Duodenal mucosa (tissue), 2 donors: ENCODE results near the gene WDR86.

Source experiments
- H3K27ac ChIP-seq: one replicate; pipeline ENCODE4 v1.7.0; 2013; ENCODE audit warnings: low read depth, low read length
- H3K27me3 ChIP-seq, 2 donors: one replicate each; pipeline ENCODE4 v1.7.0; 2013; ENCODE audit warnings: low read length in 2 of 2, control low read depth in 1 of 2; ENCODE audit not compliant: insufficient read depth in 2 of 2, control insufficient read depth in 1 of 2
- H3K36me3 ChIP-seq, 2 donors: one replicate each; pipeline ENCODE4 v1.7.0; 2013; ENCODE audit warnings: low read length in 2 of 2, control low read depth in 1 of 2; ENCODE audit not compliant: insufficient read depth in 2 of 2, control insufficient read depth in 1 of 2
- H3K4me1 ChIP-seq, 2 donors: one replicate each; pipeline ENCODE4 v1.7.0; 2013; ENCODE audit warnings: low read length in 2 of 2, control low read depth in 1 of 2; ENCODE audit not compliant: insufficient read depth in 2 of 2, control insufficient read depth in 1 of 2
- H3K4me3 ChIP-seq, 2 donors: one replicate each; pipeline ENCODE4 v1.7.0; 2013; ENCODE audit warnings: low read length in 2 of 2, low read depth in 1 of 2
- H3K9ac ChIP-seq, 2 donors: one replicate each; pipeline ENCODE4 v1.7.0; 2013; ENCODE audit warnings: low read length in 2 of 2, low read depth in 1 of 2
- H3K9me3 ChIP-seq, 2 donors: one replicate each; pipeline ENCODE4 v1.7.0; 2013; ENCODE audit warnings: low read length in 2 of 2, control low read depth in 1 of 2; ENCODE audit not compliant: control insufficient read depth in 1 of 2

The WDR86 gene

GRCh38 chr7:151440799-151441445, 31.1 kb upstream of the WDR86 start:
- Histone ChIP-seq H3K9ac (no peak overlapping the region), H3K4me1 (peaks cover 0 to 6% of the 10 kb centered on the region in 2 donors), H3K27ac (no peak overlapping the region), H3K27me3 (peaks cover 17 to 20% of the 10 kb centered on the region in 2 donors), H3K36me3 (no peaks in the 10 kb centered on the region), H3K9me3 (no peaks in the 10 kb centered on the region), H3K4me3 (no peak overlapping the region)

GRCh38 chr7:151439855-151440798, 30.3 kb upstream of the WDR86 start, which contains the start of gene CRYGN:
Gene CRYGN, minus strand, starts transcription at chr7:151440141. Its CDS starts 224 bp downstream, at chr7:151439917.
- H3K4me1 ChIP-seq = peaks cover 0 to 6% of the 10 kb centered on the region in 2 donors
- no peak within 1 kb of the TSS for H3K9ac ChIP-seq
- H3K27me3 ChIP-seq = peaks cover 17 to 20% of the 10 kb centered on the region in 2 donors
- peak within 1 kb of the TSS; percentile 10 to 29 for H3K4me3 ChIP-seq
- no peaks in the 10 kb centered on the region for H3K36me3 ChIP-seq
- no peaks in the 10 kb centered on the region for H3K9me3 ChIP-seq
- no peak within 1 kb of the TSS for H3K27ac ChIP-seq

GRCh38 chr7:151438864-151439601, 29.2 kb upstream of the WDR86 start:
- H3K36me3 ChIP-seq = no peaks in the 10 kb centered on the region
- no peak overlapping the region for H3K9ac ChIP-seq
- H3K4me1 ChIP-seq = peaks cover 0 to 6% of the 10 kb centered on the region in 2 donors
- peaks cover 17 to 20% of the 10 kb centered on the region in 2 donors for H3K27me3 ChIP-seq
- H3K4me3 ChIP-seq = peak overlapping the region in 1 of 2 donors; percentile 29
- H3K27ac ChIP-seq = no peak overlapping the region
- H3K9me3 ChIP-seq = no peaks in the 10 kb centered on the region

- Histone ChIP-seq H3K4me3 (no peak overlapping the region), H3K36me3 (no peaks in the 10 kb centered on the region), H3K9ac (no peak overlapping the region), H3K27ac (no peak overlapping the region), H3K27me3 (peaks cover 17 to 20% of the 10 kb centered on the region in 2 donors), H3K9me3 (no peaks in the 10 kb centered on the region), H3K4me1 (peaks cover 0 to 6% of the 10 kb centered on the region in 2 donors)
These were observed 28.2 kb upstream of the WDR86 start for GRCh38 chr7:151437866-151438516.

- Histone ChIP-seq H3K9me3 (no peaks in the 10 kb centered on the region), H3K4me1 (peaks cover 3 to 6% of the 10 kb centered on the region in 2 donors), H3K36me3 (no peaks in the 10 kb centered on the region), H3K4me3 (no peak overlapping the region), H3K9ac (no peak overlapping the region), H3K27ac (no peak overlapping the region), H3K27me3 (peaks cover 17 to 20% of the 10 kb centered on the region in 2 donors)
These were observed 27.3 kb upstream of the WDR86 start for GRCh38 chr7:151437159-151437553.

- peaks cover 3 to 6% of the 10 kb centered on the region in 2 donors for H3K4me1 ChIP-seq
These were observed 26.8 kb upstream of the WDR86 start for GRCh38 chr7:151436446-151437158.

GRCh38 chr7:151435971-151436370, 26.1 kb upstream of the WDR86 start:
- H3K4me1 ChIP-seq = peaks cover 3 to 6% of the 10 kb centered on the region in 2 donors
- no peak overlapping the region for H3K4me3 ChIP-seq
- H3K27ac ChIP-seq = no peak overlapping the region
- no peaks in the 10 kb centered on the region for H3K36me3 ChIP-seq
- H3K27me3 ChIP-seq = peaks cover 16 to 19% of the 10 kb centered on the region in 2 donors
- H3K9ac ChIP-seq = no peak overlapping the region
- H3K9me3 ChIP-seq = no peaks in the 10 kb centered on the region

More at GRCh38 chr7:151436446-151437158, 26.8 kb upstream of the WDR86 start:
- no peak overlapping the region for H3K27ac ChIP-seq
- H3K4me3 ChIP-seq = no peak overlapping the region
- no peak overlapping the region for H3K9ac ChIP-seq
- no peaks in the 10 kb centered on the region for H3K9me3 ChIP-seq
- peaks cover 17 to 20% of the 10 kb centered on the region in 2 donors for H3K27me3 ChIP-seq
- H3K36me3 ChIP-seq = no peaks in the 10 kb centered on the region

- Histone ChIP-seq H3K9me3 (no peaks in the 10 kb centered on the region), H3K27me3 (peaks cover 10 to 12% of the 10 kb centered on the region in 2 donors), H3K27ac (no peak overlapping the region), H3K4me3 (no peak overlapping the region), H3K9ac (no peak overlapping the region), H3K4me1 (peaks cover 4 to 6% of the 10 kb centered on the region in 2 donors), H3K36me3 (no peaks in the 10 kb centered on the region)
These were observed 25.5 kb upstream of the WDR86 start for GRCh38 chr7:151435103-151435916.
